Kidney epithelial cell (primary cell): ENCODE data around the gene CGN. TPM values are rescaled to one million over a fixed set of nuclear protein-coding genes. Genes with fewer than 3 reads are reported as not detected.

Source experiments
- DNase-seq: peaks from one replicate; pipeline ENCODE4 v3.0.0-alpha.2; 2010; ENCODE audit warnings: low read depth
- H3K27me3 ChIP-seq: 2 replicates; pipeline ENCODE4 v1.6.0; 2011; ENCODE audit warnings: low read length; ENCODE audit not compliant: control insufficient read depth, insufficient read depth
- H3K36me3 ChIP-seq: 2 replicates; pipeline ENCODE4 v1.5.1; 2011; ENCODE audit warnings: low read length; ENCODE audit not compliant: control insufficient read depth, insufficient read depth
- H3K4me3 ChIP-seq: 2 replicates; pipeline ENCODE4 v1.5.1; 2011; ENCODE audit warnings: low read depth, mild to moderate bottlenecking, control low read depth, low read length
- total RNA-seq: library from RNA; depleted of rRNA; stranded (reverse); fragments of >200 nt; gene quantifications from 2 replicates; pipeline ENCODE4 v1.2.3, GENCODE V29; 2015
- TF ChIP-seq, protein P1 (sequence below): IDR thresholded peaks from 2 replicates; pipeline ENCODE4 v1.5.1; 2011; ENCODE audit warnings: mild to moderate bottlenecking, moderate library complexity, low read length, control low read depth, inconsistent platforms; ENCODE audit not compliant: insufficient read depth, poor library complexity, severe bottlenecking

CGN gene
- total RNA-seq = 23.6 and 29.3 TPM in 2 replicates

DNA sequence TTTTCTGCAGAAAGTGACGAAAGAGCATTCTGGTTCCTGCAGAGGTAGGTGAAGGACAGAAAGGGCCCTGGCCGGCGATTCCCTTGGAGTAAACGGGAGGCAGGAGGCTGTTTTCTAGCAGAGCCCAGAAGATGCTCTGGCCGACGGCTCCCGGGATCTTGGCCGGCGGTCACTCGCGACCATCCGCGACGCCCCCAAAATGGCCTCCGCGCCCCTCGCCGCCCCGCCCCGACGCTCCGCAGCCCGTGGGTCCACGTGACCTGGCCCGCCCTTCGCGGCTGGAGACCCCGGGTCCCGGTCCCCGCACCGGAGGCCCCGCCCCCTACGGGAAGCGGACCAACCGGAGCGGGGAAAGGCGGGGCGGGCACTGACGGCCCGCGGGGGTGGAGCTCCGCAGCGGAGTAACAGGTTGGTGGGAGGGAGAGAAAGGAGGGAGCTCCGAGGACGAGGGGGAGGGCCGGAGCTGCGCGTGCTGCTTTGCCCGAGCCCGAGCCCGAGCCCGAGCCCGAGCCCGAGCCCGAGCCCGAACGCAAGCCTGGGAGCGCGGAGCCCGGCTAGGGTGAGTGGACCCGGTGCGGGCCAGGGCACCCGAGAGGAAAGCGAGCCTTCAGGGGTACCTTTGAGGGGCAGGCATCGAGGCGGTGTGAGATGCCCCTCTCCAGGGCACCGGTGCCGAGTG lies at the start of gene CGN:
Gene CGN, plus strand, starts transcription at position 431 of the 679 bp plus-strand sequence. CDS start 7,133 bp downstream, outside the sequence.
- peak within 1 kb of the TSS; percentile 43 for H3K4me3 ChIP-seq
- H3K36me3 ChIP-seq = no peaks in the 10 kb centered on the region
- no peak for DNase-seq
- no peaks in the 10 kb centered on the region for H3K27me3 ChIP-seq
- TF ChIP-seq, protein P1, sequence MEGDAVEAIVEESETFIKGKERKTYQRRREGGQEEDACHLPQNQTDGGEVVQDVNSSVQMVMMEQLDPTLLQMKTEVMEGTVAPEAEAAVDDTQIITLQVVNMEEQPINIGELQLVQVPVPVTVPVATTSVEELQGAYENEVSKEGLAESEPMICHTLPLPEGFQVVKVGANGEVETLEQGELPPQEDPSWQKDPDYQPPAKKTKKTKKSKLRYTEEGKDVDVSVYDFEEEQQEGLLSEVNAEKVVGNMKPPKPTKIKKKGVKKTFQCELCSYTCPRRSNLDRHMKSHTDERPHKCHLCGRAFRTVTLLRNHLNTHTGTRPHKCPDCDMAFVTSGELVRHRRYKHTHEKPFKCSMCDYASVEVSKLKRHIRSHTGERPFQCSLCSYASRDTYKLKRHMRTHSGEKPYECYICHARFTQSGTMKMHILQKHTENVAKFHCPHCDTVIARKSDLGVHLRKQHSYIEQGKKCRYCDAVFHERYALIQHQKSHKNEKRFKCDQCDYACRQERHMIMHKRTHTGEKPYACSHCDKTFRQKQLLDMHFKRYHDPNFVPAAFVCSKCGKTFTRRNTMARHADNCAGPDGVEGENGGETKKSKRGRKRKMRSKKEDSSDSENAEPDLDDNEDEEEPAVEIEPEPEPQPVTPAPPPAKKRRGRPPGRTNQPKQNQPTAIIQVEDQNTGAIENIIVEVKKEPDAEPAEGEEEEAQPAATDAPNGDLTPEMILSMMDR = no peak

DNA sequence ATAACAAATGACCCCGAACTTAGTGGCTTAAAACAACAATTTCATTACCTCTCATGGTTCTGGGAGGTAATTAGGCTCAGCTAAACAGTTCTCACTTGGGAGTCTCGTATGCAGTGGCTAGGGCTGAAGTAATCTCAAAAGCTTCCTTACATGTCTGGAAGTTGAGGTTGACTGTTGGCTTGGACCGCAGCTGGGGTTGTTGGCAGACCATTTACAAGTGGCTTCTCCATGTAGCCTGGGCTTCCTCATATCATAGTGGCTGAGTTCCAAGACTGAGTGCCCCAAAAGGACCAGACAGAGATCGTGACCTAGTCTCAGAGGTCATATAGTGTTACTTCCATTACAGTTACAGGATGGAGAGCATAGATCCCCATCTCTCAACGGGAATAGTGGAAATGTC lies 49.5 kb upstream of the CGN start:
- TF ChIP-seq, protein P1 = no peak
- Histone ChIP-seq H3K27me3 (no peaks in the 10 kb centered on the region), H3K36me3 (no peaks in the 10 kb centered on the region), H3K4me3 (no peak overlapping the region)
- no peak for DNase-seq

DNA sequence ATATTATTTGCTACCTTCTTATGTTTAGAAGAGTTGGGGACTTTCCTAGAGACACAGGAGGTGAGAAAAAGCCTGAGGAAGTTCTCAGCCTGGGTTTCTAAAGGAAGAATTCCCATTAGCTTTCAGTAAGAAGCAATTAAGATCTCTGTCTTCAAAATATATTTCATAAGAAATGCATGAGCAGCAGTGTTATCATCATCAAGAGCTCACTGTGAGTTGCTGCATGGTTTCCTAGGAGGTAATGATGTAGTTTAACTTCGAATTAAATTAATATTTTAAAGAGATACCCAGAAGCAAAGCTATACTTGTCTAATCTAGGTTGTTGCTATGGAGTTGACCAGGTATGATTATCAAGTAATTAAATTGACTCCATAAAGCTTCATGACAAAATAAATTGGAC lies 46.2 kb upstream of the CGN start:
- H3K4me3 ChIP-seq = no peak overlapping the region
- no peak for DNase-seq
- no peaks in the 10 kb centered on the region for H3K36me3 ChIP-seq
- H3K27me3 ChIP-seq = no peaks in the 10 kb centered on the region
- TF ChIP-seq, protein P1 = no peak

GRCh38 chr1:151472856-151473731 lies 38.1 kb upstream of the CGN start:
- H3K27me3 ChIP-seq = no peaks in the 10 kb centered on the region
- no peaks in the 10 kb centered on the region for H3K36me3 ChIP-seq
- no peak for DNase-seq
- H3K4me3 ChIP-seq = peak overlapping the region; percentile 49
- TF ChIP-seq, protein P1 = no peak

DNA sequence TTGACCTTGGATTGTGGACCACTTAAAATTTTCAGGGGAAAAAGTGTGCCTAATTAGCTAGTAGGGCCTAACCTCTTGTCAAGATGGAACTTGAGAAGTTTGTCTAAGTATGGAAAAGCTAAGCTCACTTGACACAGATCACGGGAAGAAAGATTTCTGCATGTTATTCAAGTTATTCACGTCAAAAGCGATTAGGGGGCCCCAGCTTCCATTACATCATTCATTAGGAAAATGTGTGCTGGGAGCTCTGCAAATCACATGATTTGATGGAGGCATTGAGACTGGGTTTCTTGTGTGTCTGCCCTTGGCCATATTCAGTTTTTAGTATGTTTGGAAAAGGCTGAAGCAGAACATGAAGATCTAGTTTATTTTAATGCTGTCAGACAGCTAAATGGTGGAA lies 36.4 kb upstream of the CGN start:
- no peak for DNase-seq
- TF ChIP-seq, protein P1 = no peak
- H3K36me3 ChIP-seq = no peaks in the 10 kb centered on the region
- no peak overlapping the region for H3K4me3 ChIP-seq
- H3K27me3 ChIP-seq = no peaks in the 10 kb centered on the region

GRCh38 chr1:151475175-151475574 lies 36.0 kb upstream of the CGN start:
- no peaks in the 10 kb centered on the region for H3K27me3 ChIP-seq
- TF ChIP-seq, protein P1 = no peak
- DNase-seq = no peak
- no peaks in the 10 kb centered on the region for H3K36me3 ChIP-seq
- no peak overlapping the region for H3K4me3 ChIP-seq
